Measurements from ENCODE around the gene TBL1XR1. TPM values are rescaled to one million over a fixed set of nuclear protein-coding genes. Genes with fewer than 3 reads are reported as not detected.

TBL1XR1 gene
- total RNA-seq, 1 donor from 2014 or later, result 153 TPM

DNA sequence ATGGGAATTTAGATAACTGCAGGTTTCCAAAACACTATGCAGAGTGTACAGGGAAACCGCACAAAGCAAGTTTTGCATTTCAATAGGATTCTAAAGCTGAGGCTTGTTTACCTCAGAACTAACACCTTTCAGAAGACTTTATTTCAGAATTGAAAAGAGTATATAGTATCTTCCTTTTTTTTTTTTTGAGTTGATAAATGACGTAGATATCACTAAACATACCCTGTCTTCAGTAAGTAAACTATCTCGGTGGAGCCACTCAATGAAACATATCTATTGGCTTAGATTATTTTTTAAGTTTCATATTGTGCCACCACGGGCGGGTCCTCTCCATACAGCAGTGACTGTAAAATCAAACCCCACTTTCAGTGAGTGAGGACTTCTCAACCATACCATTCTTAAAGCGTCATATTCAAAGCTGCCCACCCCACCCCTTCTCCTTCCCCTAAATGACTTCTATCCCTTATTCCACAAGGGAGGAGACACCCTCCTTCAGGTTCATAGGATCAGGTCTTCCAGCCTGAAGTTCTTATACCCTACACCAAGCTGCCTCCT is 2.0 kb upstream of the TBL1XR1 start:
- peak overlapping the region; percentile 60 for H3K4me3 Mint-ChIP-seq
- no peaks in the 10 kb centered on the region for H3K9me3 Mint-ChIP-seq
- TF ChIP-seq, protein P1, sequence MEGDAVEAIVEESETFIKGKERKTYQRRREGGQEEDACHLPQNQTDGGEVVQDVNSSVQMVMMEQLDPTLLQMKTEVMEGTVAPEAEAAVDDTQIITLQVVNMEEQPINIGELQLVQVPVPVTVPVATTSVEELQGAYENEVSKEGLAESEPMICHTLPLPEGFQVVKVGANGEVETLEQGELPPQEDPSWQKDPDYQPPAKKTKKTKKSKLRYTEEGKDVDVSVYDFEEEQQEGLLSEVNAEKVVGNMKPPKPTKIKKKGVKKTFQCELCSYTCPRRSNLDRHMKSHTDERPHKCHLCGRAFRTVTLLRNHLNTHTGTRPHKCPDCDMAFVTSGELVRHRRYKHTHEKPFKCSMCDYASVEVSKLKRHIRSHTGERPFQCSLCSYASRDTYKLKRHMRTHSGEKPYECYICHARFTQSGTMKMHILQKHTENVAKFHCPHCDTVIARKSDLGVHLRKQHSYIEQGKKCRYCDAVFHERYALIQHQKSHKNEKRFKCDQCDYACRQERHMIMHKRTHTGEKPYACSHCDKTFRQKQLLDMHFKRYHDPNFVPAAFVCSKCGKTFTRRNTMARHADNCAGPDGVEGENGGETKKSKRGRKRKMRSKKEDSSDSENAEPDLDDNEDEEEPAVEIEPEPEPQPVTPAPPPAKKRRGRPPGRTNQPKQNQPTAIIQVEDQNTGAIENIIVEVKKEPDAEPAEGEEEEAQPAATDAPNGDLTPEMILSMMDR (conservative IDR thresholded peaks at IDR 0.05), result no peak
- peaks cover 4% of the 10 kb centered on the region for H3K36me3 Mint-ChIP-seq (ENCODE audit: low read depth)
- peaks cover 41% of the 10 kb centered on the region for H3K4me1 Mint-ChIP-seq
- H3K27ac Mint-ChIP-seq (ENCODE audit: unreplicated experiment), result no peak overlapping the region
- H3K27me3 Mint-ChIP-seq (ENCODE audit: low read depth), result no peaks in the 10 kb centered on the region
- DNase-seq (ENCODE audit: low read depth, low spot score), result no peak

DNA sequence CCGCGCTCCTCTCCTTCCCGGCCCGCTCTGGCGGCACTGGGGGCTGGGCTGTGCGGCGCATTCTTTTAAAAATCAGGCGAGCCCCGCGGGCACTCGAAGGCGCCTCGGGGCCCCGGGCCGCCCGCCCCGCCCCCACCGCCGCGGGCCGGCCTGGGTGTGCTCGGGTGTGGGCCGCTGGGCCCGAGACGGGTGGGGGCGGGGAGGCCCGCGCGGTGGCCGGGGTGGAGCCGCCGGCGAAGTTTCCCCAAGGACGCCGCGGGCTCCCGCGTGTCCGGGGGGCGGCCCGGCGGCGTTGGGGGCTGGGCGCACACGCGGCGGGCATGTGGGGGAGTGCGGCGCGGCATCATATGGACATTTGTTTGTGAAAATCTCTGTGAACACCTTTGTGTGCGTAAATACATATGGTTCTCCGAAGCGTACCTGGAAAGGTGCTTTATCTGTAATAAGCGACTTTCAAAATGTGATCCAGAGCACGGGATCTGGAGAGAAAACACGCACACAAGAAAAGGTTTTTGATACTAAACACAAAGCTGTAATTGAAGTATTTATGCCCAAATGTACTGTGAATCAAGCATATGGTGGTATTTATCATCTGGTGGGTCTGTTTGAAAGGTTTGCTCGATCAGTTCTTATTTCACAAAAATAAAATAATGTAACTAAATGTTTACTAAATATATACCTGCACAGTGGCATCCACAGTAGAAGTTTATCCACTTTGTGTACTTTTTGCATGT is 612 bp upstream of the TBL1XR1 start:
- H3K9me3 Mint-ChIP-seq, result no peaks in the 10 kb centered on the region
- DNase-seq (ENCODE audit: low read depth, low spot score), result no peak

DNA sequence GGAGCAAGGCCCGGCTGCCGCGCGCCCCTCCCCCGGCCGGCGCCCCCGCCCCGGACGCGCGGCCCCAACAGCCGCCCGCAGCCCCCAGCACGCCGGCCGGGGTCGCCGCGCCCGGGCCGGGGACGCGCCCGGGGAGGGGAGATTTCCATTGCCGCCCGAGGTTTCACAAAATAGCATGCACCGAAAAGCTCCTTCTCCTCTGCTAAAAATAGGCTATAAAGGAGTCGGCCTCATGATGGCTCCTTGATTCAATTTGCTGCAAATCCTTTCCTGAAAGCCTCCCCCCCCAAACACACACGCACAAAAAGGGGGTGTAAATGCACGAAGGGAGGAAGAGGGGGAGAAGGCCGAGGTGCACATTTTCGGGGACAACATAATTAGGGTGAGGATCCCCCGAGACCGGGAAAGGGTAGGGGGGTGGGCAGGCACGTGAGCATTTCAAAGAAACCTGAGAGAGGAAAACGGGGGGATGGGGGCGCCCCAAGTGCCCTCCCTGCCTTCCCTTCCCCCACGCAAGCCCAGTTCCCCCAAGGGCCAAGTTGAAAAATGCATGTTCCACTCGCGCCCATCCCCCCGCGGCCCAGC is 734 bp downstream of the TBL1XR1 start:
- peaks cover 14% of the 10 kb centered on the region for H3K36me3 Mint-ChIP-seq (ENCODE audit: low read depth)
- H3K4me1 Mint-ChIP-seq, result peaks cover 53% of the 10 kb centered on the region
- TF ChIP-seq, protein P1 (conservative IDR thresholded peaks at IDR 0.05), result no peak
- peak overlapping the region; percentile 99 for H3K4me3 Mint-ChIP-seq
- no peaks in the 10 kb centered on the region for H3K27me3 Mint-ChIP-seq (ENCODE audit: low read depth)
- peak overlapping the region; percentile 99 for H3K27ac Mint-ChIP-seq (ENCODE audit: unreplicated experiment)
- H3K9me3 Mint-ChIP-seq, result no peaks in the 10 kb centered on the region
- peak; percentile 33 for DNase-seq (ENCODE audit: low read depth, low spot score)

More for the DNA sequence above, 612 bp upstream of the TBL1XR1 start:
- Mint-ChIP-seq H3K27me3 (ENCODE audit: low read depth) (no peaks in the 10 kb centered on the region), H3K4me1 (peaks cover 51% of the 10 kb centered on the region), H3K4me3 (peak overlapping the region; percentile 80), H3K27ac (ENCODE audit: unreplicated experiment) (peak overlapping the region; percentile 35), H3K36me3 (ENCODE audit: low read depth) (peaks cover 8% of the 10 kb centered on the region)
- TF ChIP-seq, protein P1 (conservative IDR thresholded peaks at IDR 0.05), result no peak

DNA sequence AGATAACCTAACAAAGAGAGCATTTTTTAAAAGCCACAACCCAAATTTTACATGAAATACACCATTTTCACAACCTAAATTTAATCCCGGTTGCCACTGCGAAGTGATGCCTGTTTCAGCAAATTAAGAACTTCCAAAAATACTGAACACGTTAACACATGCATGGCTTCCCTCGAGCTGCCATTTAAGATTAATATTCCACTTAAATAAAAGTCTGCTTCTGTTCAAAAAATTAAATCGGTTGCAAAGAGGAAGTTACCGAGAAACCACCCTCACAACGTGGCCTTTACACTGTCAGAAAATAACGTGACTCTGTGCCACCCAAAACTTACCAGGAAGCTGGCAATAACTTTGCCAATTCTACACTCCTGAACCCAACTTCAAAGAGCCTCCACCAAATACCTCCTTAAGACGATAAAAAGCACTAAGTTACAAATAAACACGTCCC is 1.2 kb downstream of the TBL1XR1 start:
- Mint-ChIP-seq H3K27me3 (ENCODE audit: low read depth) (no peaks in the 10 kb centered on the region), H3K4me1 (peaks cover 57% of the 10 kb centered on the region), H3K36me3 (ENCODE audit: low read depth) (peaks cover 17% of the 10 kb centered on the region), H3K4me3 (peak overlapping the region; percentile 99), H3K27ac (ENCODE audit: unreplicated experiment) (peak overlapping the region; percentile 97), H3K9me3 (no peaks in the 10 kb centered on the region)
- TF ChIP-seq, protein P1 (conservative IDR thresholded peaks at IDR 0.05), result no peak
- no peak for DNase-seq (ENCODE audit: low read depth, low spot score)

DNA sequence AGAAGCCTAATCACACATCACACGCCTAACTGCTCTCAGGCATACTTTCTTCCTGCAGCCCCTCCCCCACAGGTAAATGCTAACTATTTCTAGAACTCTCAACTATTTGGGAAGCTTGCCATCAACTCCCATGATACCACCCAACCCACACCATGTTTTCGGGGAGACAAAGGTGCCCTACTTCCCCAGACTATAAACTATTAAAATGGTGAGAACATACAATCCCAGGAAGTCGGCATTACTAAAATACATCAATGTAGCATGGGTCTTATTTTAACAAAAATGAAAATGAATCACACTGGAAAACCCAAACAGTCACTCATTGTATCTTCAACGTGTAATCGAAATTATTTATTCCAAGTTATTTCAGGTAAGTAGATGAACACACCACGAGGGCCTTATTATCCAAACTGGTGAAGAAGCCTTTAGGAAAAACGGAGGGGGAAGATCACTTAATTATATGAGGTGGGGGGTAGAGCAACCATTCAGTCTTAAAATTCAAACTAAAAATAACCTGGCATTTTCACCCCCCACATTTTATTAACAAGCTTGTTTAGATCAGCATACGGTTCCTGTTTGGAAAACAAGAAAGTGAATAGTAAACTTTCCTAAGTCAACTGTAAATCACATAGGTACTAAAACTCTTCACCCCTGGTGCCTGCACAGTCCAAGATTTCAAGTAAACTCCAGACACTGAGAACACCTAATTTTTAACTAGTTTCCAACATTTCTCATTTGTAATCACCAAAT is 1.9 kb downstream of the TBL1XR1 start:
- H3K36me3 Mint-ChIP-seq (ENCODE audit: low read depth), result peaks cover 17% of the 10 kb centered on the region
- DNase-seq (ENCODE audit: low read depth, low spot score), result no peak
- no peaks in the 10 kb centered on the region for H3K9me3 Mint-ChIP-seq
- TF ChIP-seq, protein P1 (conservative IDR thresholded peaks at IDR 0.05), result no peak
- peak overlapping the region; percentile 97 for H3K27ac Mint-ChIP-seq (ENCODE audit: unreplicated experiment)
- peaks cover 63% of the 10 kb centered on the region for H3K4me1 Mint-ChIP-seq
- H3K27me3 Mint-ChIP-seq (ENCODE audit: low read depth), result no peaks in the 10 kb centered on the region
- H3K4me3 Mint-ChIP-seq, result peak overlapping the region; percentile 99

All from neural crest cell (in vitro differentiated cells).